Hepatocyte (in vitro differentiated cells): ENCODE data around the gene ZBTB20.

Experiments
- EZH2 ChIP-seq: fragments of 200-600 bp; sonication (generic); IDR thresholded peaks from 2 replicates; pipeline ENCODE4 v1.6.1; 2016; ENCODE audit warnings: antibody characterized with exemption, mild to moderate bottlenecking, borderline replicate concordance
- EZH2phosphoT487 ChIP-seq: fragments of 200-600 bp; sonication (generic); IDR thresholded peaks from one replicate; pipeline ENCODE4 v1.6.1; 2018; ENCODE audit warnings: antibody characterized with exemption, mild to moderate bottlenecking, low read depth, moderate library complexity; ENCODE audit not compliant: unreplicated experiment, severe bottlenecking
- TF ChIP-seq, protein P1 (sequence below): fragments of 200-600 bp; sonication (generic); IDR thresholded peaks from 2 replicates; pipeline ENCODE4 v1.5.1; 2016; ENCODE audit warnings: antibody characterized with exemption, mild to moderate bottlenecking; ENCODE audit not compliant: poor library complexity

DNA sequence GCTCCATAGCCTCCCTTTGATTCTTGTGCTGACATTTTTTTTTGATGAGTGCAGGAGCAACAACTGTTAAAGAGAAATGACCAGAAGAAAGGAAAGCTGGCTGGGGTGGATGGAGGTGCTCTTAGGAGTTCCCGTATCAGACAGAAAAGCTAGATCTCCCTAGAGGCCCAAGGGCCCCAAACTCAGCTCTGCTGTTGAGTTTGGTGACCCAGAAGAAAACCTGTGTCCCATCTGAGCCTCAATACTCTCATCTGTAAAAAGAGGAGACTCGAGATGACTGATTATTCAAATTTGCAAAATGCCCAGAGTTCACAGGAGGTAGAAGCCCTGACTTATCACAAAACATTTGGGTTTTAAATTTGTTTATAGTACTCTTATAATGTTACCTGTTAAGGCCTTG, 710.9 kb downstream of the ZBTB20 start:
- TF ChIP-seq, protein P1, sequence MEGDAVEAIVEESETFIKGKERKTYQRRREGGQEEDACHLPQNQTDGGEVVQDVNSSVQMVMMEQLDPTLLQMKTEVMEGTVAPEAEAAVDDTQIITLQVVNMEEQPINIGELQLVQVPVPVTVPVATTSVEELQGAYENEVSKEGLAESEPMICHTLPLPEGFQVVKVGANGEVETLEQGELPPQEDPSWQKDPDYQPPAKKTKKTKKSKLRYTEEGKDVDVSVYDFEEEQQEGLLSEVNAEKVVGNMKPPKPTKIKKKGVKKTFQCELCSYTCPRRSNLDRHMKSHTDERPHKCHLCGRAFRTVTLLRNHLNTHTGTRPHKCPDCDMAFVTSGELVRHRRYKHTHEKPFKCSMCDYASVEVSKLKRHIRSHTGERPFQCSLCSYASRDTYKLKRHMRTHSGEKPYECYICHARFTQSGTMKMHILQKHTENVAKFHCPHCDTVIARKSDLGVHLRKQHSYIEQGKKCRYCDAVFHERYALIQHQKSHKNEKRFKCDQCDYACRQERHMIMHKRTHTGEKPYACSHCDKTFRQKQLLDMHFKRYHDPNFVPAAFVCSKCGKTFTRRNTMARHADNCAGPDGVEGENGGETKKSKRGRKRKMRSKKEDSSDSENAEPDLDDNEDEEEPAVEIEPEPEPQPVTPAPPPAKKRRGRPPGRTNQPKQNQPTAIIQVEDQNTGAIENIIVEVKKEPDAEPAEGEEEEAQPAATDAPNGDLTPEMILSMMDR = no peak
- no peak for TF ChIP-seq EZH2
- no peak for TF ChIP-seq EZH2phosphoT487
